AG08395 (cell line): Measurements from ENCODE around the gene TMED10.

ENCODE experiments used
- DNase-seq: peaks from one replicate; pipeline ENCODE4 v3.0.0; 2012; ENCODE audit warnings: mixed read lengths, low spot score

Gene TMED10

GRCh38 chr14:75084513-75084912, 91.9 kb downstream of the TMED10 start:
- DNase-seq: no peak

GRCh38 chr14:75083271-75083670, 93.1 kb downstream of the TMED10 start:
- DNase-seq: no peak

DNA sequence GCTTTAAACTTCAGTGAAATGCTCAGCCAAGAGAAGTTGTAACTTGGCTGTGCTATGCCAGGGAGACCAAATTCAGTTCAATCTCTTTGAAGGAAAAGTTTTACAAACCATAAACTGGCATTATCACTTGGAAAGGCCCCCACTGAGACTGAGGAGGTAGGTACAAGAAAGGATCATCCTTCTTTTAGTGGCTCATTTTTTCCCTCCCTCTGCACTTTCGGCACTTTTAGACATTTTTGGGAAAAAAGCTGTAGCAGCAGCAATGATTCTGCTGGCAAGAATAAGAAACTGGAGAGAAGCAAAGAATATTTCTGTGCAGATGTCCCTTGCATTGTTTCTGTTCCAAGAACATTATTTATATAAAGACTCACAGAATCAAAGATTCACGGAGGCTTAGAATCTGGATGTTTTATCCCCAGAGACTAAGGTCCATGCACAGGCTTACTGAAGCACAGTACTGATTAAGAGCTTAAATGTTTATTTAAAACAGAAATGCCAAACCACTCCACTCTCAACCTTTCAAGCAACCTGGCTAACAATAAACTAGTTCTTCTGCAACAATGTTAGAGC, 94.7 kb downstream of the TMED10 start:
- DNase-seq: no peak
